ACC112 (cell line): ENCODE results near the gene TRIP6.
"Not testable (repeated sequence)": the region's sequence is repeated elsewhere in the genome, so short reads cannot be mapped to it uniquely, and the experiment has no call there.

Experiments used
- H2AFZ ChIP-seq: fragments of 200-600 bp; sonication (generic); one replicate; pipeline ENCODE4 v1.6.0; 2017; ENCODE audit warnings: antibody characterized with exemption, low read length; ENCODE audit not compliant: unreplicated experiment
- H3K27ac ChIP-seq: fragments of 200-600 bp; sonication (generic); 2 replicates; pipeline ENCODE4 v1.5.1; 2014; ENCODE audit warnings: low read depth, mild to moderate bottlenecking, antibody characterized with exemption, low read length, moderate library complexity
- H3K27me3 ChIP-seq: fragments of 200-600 bp; sonication (generic); 2 replicates; pipeline ENCODE4 v1.6.1; 2014; ENCODE audit warnings: mild to moderate bottlenecking, antibody characterized with exemption, low read length, moderate library complexity, mixed read lengths; ENCODE audit not compliant: insufficient read depth
- H3K36me3 ChIP-seq: fragments of 200-600 bp; sonication (generic); 2 replicates; pipeline ENCODE4 v1.6.1; 2016; ENCODE audit warnings: mild to moderate bottlenecking, antibody characterized with exemption, low read length, moderate library complexity, mixed read lengths; ENCODE audit not compliant: insufficient read depth
- H3K4me1 ChIP-seq: fragments of 200-600 bp; sonication (generic); one replicate; pipeline ENCODE4 v1.6.1; 2016; ENCODE audit warnings: low read length, mixed read lengths; ENCODE audit not compliant: insufficient read depth, unreplicated experiment, control insufficient read depth
- H3K4me3 ChIP-seq: fragments of 200-600 bp; sonication (generic); 2 replicates; pipeline ENCODE4 v1.5.1; 2014; ENCODE audit warnings: mild to moderate bottlenecking, low read depth, low read length
- H3K79me2 ChIP-seq: fragments of 200-600 bp; sonication (generic); one replicate; pipeline ENCODE4 v1.6.0; 2016; ENCODE audit warnings: low read length; ENCODE audit not compliant: control insufficient read depth, unreplicated experiment, insufficient read depth

Gene TRIP6

DNA sequence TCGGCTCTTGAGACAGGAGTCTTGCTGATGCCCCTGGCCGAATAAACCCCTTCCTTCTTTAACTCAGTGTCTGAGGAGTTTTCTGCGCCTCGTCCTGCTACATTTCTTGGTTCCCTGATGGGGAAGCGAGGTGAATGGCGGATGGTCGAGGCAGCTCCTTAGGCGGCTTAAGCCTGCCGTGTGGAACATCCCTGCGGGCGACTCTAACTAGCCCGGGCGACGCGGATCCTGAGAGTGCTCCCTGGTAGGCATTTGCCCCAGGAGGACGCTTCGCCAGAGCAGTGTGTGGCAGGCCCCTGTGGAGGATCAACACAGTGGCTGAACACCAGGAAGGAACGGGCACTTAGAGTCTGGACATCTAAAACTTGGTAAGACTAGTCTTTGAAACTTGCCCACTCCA lies 27.8 kb upstream of the TRIP6 start:
- no peaks in the 10 kb centered on the region for H3K36me3 ChIP-seq
- H3K79me2 ChIP-seq = no peaks in the 10 kb centered on the region
- no peak overlapping the region for H2AFZ ChIP-seq
- H3K4me1 ChIP-seq = no peaks in the 10 kb centered on the region
- no peak overlapping the region for H3K4me3 ChIP-seq
- H3K27ac ChIP-seq = no peak overlapping the region
- no peaks in the 10 kb centered on the region for H3K27me3 ChIP-seq

DNA sequence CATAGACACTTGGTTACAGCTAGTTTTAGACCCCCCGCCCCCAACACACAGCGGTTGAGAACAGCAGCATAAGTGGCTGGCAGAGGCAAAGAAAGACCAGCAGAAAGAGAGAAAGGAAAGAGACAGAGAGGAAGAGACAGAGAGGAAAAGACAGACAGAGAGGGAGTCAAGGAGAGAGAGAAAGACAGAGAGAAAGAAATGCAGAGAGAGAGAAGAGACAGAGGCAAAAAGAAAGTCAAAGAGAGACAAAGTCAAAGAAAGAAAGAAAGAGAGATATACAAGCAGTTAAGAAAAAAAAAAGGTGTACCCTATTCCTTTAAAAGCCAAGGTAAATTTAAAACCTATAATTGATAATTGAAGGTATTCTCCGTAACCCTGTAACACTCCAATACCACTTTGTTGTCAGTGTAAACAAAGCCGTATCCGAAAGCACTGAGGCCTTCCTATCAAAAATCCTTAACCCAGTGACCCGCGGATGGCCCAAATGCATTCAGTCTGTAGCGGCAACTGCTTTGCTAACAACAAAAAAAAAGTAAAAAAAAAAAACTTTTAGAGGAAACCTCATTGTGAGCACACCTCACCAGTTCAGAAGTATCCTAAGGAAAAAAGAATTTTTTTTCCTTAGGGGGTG lies 26.6 kb upstream of the TRIP6 start:
- Histone ChIP-seq H3K4me1 (no peaks in the 10 kb centered on the region), H3K4me3 (no peak overlapping the region), H3K27me3 (no peaks in the 10 kb centered on the region), H3K27ac (no peak overlapping the region), H2AFZ (no peak overlapping the region), H3K36me3 (no peaks in the 10 kb centered on the region), H3K79me2 (no peaks in the 10 kb centered on the region)

DNA sequence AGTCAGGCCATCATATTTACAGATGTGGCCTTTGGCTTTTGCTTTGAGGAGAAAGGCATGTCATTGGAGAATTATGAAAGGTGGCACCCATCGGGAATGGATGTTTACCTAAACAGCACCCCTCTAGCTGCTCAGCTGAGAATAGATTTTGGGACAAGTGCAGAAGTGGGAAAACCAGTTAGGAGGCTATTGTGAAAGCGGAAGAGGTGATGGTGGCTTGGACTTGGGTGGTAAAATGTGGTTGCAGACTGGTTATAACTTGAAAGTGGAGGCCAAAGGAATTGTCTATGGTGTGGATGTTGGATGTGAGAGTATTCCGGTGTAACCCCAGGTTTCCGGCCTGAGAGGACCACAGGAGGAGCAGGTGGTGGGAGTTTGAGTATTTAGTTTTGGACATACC lies 19.8 kb upstream of the TRIP6 start:
- H3K79me2 ChIP-seq = no peaks in the 10 kb centered on the region
- H3K27ac ChIP-seq = no peak overlapping the region
- H3K27me3 ChIP-seq = no peaks in the 10 kb centered on the region
- no peak overlapping the region for H3K4me3 ChIP-seq
- no peaks in the 10 kb centered on the region for H3K36me3 ChIP-seq
- H3K4me1 ChIP-seq = no peaks in the 10 kb centered on the region
- no peak overlapping the region for H2AFZ ChIP-seq

DNA sequence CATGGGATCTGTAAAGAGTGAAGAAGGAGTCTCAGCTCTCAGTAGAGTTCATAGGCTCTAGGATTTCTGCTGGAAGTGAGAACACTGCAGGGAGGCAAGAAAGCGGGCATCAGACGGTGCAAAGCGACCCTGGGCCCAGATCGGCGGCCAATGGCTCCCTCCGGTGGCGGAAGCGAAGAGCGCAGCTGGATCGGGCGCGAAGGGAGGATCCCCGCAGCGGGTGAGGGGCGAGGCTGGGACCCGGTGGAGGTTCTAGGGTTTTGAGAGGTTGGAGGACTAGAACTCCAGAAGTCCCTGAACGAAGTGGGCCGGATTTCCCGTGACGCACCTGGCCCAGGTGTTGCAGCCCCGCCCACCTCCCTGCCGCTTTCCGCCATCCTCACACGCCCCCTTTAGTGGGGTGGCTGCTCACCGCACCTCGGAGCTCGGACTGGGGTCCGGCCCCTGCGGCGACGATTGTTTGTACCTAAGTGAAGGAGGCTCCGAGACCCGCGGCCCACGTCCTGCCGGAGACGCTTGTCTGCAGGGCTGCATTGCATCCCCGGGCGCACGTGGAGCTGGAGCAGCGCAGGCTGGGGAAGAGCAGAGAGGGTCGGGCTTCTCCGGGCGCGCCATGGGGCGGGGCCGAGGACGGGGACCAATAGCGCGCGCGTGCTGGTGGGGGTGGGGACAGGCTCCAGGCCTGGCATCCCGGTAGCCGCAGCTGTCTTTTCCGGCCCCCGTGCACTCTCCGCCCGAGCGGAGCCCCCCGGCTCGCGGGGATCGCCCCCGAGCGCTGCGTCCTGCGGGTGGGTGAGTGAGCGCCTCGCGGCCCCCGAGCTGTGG lies 14.9 kb upstream of the TRIP6 start, which contains the start of gene SLC12A9:
TSS of gene SLC12A9 (plus strand) at position 666 of the 825 bp plus-strand sequence. CDS start 1,485 bp downstream, outside the sequence.
- no peaks in the 10 kb centered on the region for H3K4me1 ChIP-seq
- no peaks in the 10 kb centered on the region for H3K36me3 ChIP-seq
- H3K79me2 ChIP-seq = no peaks in the 10 kb centered on the region
- H2AFZ ChIP-seq = peak within 1 kb of the TSS; percentile 76
- peak within 1 kb of the TSS; percentile 82 for H3K4me3 ChIP-seq
- H3K27ac ChIP-seq = no peak within 1 kb of the TSS
- no peaks in the 10 kb centered on the region for H3K27me3 ChIP-seq

DNA sequence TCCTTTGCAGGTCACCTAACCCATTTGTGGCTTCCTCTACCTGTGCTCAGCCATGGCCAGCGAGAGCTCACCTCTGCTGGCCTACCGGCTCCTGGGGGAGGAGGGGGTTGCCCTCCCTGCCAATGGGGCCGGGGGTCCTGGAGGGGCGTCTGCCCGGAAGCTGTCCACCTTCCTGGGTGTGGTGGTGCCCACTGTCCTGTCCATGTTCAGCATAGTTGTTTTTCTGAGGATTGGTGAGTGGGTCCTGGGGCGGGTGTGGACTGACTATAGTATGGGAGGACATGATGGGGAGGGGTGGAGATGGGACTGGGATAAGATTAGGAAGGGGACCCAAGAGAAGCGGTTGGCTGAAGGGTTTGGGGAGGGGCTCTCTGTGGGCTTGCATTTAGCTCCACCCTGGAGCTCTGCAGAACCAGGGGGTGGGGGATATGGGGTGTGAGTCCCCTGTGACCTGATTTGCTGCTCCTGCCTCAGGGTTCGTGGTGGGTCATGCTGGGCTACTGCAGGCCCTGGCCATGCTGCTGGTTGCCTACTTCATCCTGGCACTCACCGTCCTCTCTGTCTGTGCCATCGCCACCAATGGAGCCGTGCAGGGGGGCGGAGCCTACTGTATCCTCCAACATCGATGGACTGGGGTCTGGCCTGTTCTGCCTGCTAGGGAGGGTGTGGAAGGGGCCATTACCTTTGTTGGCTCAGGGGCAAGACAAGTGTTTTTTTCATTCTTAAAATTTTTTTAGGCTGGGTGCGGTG lies 12.9 kb upstream of the TRIP6 start:
- no peaks in the 10 kb centered on the region for H3K27me3 ChIP-seq
- no peak overlapping the region for H3K4me3 ChIP-seq
- no peak overlapping the region for H2AFZ ChIP-seq
- no peaks in the 10 kb centered on the region for H3K79me2 ChIP-seq
- H3K27ac ChIP-seq = no peak overlapping the region
- no peaks in the 10 kb centered on the region for H3K4me1 ChIP-seq
- H3K36me3 ChIP-seq = no peaks in the 10 kb centered on the region

DNA sequence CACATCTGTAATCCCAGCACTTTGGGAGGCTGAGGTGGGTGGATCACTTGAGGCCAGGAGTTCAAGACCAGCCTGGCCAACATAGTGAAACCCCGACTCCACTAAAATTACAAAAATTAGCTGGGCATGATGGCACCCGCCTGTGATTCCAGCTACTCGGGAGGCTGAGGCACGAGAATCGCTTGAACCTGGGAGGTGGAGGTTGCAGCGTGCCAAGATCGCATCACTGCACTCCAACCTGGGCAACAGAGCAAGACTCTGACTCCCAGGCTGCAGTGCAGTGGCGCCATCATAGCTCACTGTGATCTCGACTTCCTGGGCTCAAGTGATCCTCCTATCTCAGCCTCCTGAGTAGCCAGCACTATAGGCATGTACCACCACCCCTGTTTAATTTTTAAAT lies 12.3 kb upstream of the TRIP6 start:
- not testable (repeated sequence) for H3K4me3 ChIP-seq, H3K4me1 ChIP-seq, H3K36me3 ChIP-seq, H3K27ac ChIP-seq, H3K79me2 ChIP-seq, H3K27me3 ChIP-seq, H2AFZ ChIP-seq

DNA sequence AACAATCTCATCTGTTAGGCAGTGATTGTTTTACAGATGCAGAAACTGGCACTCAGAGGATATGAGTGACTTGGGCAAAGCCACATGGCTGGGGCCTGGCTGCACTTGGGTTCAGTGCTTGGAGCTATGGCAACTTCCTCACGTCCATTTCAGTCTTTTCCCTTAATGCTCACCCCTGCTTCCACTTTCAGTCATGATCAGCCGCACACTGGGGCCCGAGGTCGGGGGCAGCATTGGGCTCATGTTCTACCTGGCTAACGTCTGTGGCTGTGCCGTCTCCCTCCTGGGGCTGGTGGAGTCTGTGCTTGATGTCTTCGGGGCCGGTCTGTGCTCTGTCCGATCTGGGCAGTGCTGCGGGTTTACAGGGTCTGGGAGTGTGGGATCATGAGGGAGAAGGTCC lies 11.7 kb upstream of the TRIP6 start:
- H3K36me3 ChIP-seq = peaks cover 2% of the 10 kb centered on the region; the same call in 1 of the 2 replicates

DNA sequence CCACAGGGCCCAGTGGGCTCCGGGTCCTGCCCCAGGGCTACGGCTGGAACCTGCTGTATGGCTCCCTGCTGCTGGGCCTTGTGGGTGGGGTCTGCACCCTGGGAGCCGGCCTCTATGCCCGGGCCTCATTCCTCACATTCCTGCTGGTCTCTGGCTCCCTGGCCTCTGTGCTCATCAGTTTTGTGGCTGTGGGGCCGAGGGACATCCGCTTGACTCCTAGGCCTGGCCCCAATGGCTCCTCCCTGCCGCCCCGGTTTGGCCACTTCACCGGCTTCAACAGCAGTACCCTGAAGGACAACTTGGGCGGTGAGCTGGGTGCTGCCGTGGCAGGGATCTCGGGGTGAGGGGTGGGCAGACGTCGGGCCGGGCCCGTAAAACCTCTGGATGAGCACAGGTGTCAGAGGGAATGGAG lies 10.3 kb upstream of the TRIP6 start:
- no peak overlapping the region for H3K27ac ChIP-seq
- H3K4me1 ChIP-seq = no peaks in the 10 kb centered on the region
- no peak overlapping the region for H3K4me3 ChIP-seq
- no peaks in the 10 kb centered on the region for H3K27me3 ChIP-seq
- peaks cover 2% of the 10 kb centered on the region; the same call in 1 of the 2 replicates for H3K36me3 ChIP-seq
- no peak overlapping the region for H2AFZ ChIP-seq
- no peaks in the 10 kb centered on the region for H3K79me2 ChIP-seq

More for the DNA sequence above, 11.7 kb upstream of the TRIP6 start:
- Histone ChIP-seq H3K27me3 (no peaks in the 10 kb centered on the region), H2AFZ (no peak overlapping the region), H3K27ac (no peak overlapping the region), H3K79me2 (no peaks in the 10 kb centered on the region), H3K4me3 (no peak overlapping the region), H3K4me1 (no peaks in the 10 kb centered on the region)

DNA sequence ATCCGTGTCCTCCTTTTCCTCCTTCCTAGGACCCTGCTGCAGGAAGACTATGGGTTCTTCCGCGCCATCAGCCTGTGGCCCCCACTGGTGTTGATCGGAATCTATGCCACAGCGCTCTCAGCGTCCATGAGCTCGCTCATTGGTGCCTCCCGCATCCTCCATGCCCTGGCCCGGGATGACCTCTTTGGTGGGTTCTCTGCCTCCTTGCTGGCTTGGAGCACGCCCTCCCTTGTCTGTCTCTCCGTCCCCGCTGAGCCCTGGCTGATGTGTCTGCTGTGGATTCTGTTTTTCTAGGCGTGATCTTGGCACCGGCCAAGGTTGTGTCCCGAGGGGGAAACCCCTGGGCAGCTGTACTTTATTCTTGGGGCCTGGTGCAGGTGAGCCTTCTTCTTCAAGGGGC lies 7.3 kb upstream of the TRIP6 start:
- Histone ChIP-seq H3K36me3 (peaks cover 2% of the 10 kb centered on the region; the same call in 1 of the 2 replicates), H3K4me1 (no peaks in the 10 kb centered on the region), H2AFZ (no peak overlapping the region), H3K4me3 (no peak overlapping the region), H3K27ac (no peak overlapping the region), H3K79me2 (no peaks in the 10 kb centered on the region), H3K27me3 (no peaks in the 10 kb centered on the region)

DNA sequence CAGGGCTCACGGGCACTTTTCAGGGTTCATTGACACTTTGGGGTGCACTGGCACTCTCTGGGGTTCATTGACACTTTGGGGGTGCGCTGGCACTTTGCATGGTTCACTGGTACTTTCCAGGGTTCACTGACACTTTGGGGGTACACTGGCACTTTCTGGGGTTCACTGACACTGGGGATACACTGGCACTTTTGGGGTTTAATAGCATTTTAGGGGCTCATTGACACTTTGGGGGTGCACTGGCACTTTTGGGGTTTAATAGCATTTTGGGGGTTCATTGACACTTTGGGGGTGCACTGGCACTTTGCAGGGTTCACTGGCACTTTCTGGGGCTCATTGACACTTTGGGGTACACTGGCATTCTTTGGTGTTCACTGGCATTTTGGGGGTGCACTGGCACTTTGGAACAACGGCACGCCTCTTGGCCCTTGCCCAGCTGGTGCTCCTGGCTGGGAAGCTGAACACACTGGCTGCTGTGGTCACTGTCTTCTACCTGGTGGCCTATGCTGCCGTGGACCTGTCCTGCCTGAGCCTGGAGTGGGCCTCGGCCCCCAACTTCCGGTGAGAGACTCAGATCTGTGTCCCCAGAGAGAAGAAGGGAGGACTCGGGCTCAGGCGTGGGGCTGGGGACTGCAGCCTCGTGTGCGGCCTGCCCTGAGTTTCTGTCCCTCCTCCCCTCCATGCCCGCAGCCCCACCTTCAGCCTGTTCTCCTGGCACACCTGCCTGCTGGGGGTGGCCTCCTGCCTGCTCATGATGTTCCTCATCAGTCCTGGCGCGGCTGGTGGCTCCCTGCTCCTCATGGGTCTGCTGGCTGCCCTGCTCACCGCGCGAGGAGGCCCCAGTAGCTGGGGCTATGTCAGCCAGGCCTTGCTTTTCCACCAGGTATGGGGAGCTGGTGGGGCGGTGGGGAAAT lies 6.2 kb upstream of the TRIP6 start:
- H3K79me2 ChIP-seq = no peaks in the 10 kb centered on the region
- no peaks in the 10 kb centered on the region for H3K27me3 ChIP-seq
- no peak overlapping the region for H2AFZ ChIP-seq
- H3K4me1 ChIP-seq = peaks cover 4% of the 10 kb centered on the region
- no peak overlapping the region for H3K27ac ChIP-seq
- no peak overlapping the region for H3K4me3 ChIP-seq
- H3K36me3 ChIP-seq = peaks cover 2% of the 10 kb centered on the region; the same call in 1 of the 2 replicates
